ENCODE measurements around the gene PRM1.

GRCh38 chr16:11292076-11292748, 11.1 kb upstream of the PRM1 start:
- TF ChIP-seq EZH2 (IDR thresholded peaks at IDR 0.05; ENCODE audit: low read depth), result no peak
- TF ChIP-seq CTCF (conservative IDR thresholded peaks at IDR 0.05), result no peak

Measured in PC-9 (cell line).